Suprapubic skin (tissue), 4 donors: ENCODE data around the gene C1orf21. TPM values are rescaled to one million over a fixed set of nuclear protein-coding genes. Genes with fewer than 3 reads are reported as not detected.

Experiments used
- DNase-seq, 2 donors: peaks; one replicate each; pipeline ENCODE4 v3.0.0-alpha.2; 2019; ENCODE audit warnings: low spot score in 2 of 2
- H3K27ac ChIP-seq: fragments of 200-600 bp; sonication (generic); one replicate; pipeline ENCODE4 v1.5.1; 2019
- H3K27me3 ChIP-seq: fragments of 200-600 bp; sonication (generic); one replicate; pipeline ENCODE4 v1.5.1; 2019
- H3K36me3 ChIP-seq: fragments of 200-600 bp; sonication (generic); one replicate; pipeline ENCODE4 v1.5.1; 2019
- H3K4me1 ChIP-seq: fragments of 200-600 bp; sonication (generic); one replicate; pipeline ENCODE4 v1.5.1; 2019
- H3K4me3 ChIP-seq: fragments of 200-600 bp; sonication (generic); one replicate; pipeline ENCODE4 v1.5.1; 2019; ENCODE audit warnings: mild to moderate bottlenecking
- H3K9me3 ChIP-seq: fragments of 200-600 bp; sonication (generic); one replicate; pipeline ENCODE4 v1.5.1; 2019
- CTCF ChIP-seq, 2 donors: fragments of 200-600 bp in 1 of 2; fragments of 450-650 bp in 1 of 2; sonication (generic) in 1 of 2; IDR thresholded peaks; one replicate each; pipeline ENCODE4 v1.5.1; 2016 to 2019; ENCODE audit warnings: antibody characterized with exemption in 2 of 2, mild to moderate bottlenecking in 1 of 2, moderate library complexity in 1 of 2
- EP300 ChIP-seq: sonication (generic); formaldehyde crosslinking; IDR thresholded peaks from one replicate; pipeline ENCODE4 v1.6.1; 2017; ENCODE audit warnings: antibody characterized with exemption
- POLR2A ChIP-seq, 2 donors: fragments of 450-650 bp; IDR thresholded peaks; one replicate each; pipeline ENCODE4 v1.6.1; 2017; ENCODE audit warnings: antibody characterized with exemption in 2 of 2, mild to moderate bottlenecking in 2 of 2, moderate library complexity in 2 of 2
- POLR2AphosphoS5 ChIP-seq, 3 donors: sonication (generic); formaldehyde crosslinking; IDR thresholded peaks; one replicate each; pipeline ENCODE4 v1.6.1; 2017; ENCODE audit warnings: antibody characterized with exemption in 3 of 3
- WGBS: methylation state at CpG from one replicate; pipeline ENCODE4 v1.1.5; 2018; 5-methylcytosine and 5-hydroxymethylcytosine counted together
- total RNA-seq, 4 donors: library from RNA; depleted of rRNA; stranded (reverse); fragments of >200 nt; gene quantifications; one replicate each; pipeline ENCODE4 v1.1.0, GENCODE V29; 2016

The C1orf21 gene
- total RNA-seq, 4 donors from 2014 or later, result 73.0 to 95.7 (median 79.2) TPM

- Histone ChIP-seq H3K27ac (peak overlapping the region; percentile 28), H3K9me3 (no peaks in the 10 kb centered on the region), H3K4me1 (peaks cover 71% of the 10 kb centered on the region), H3K4me3 (no peak overlapping the region), H3K27me3 (no peaks in the 10 kb centered on the region), H3K36me3 (no peaks in the 10 kb centered on the region)
- no peak for DNase-seq
- TF ChIP-seq POLR2AphosphoS5 (IDR thresholded peaks at IDR 0.05), result no peak
- TF ChIP-seq EP300, result no peak
- no peak for TF ChIP-seq POLR2A (IDR thresholded peaks at IDR 0.05)
- no peak for TF ChIP-seq CTCF (IDR thresholded peaks at IDR 0.05)
These were observed 7.1 kb downstream of the C1orf21 start for GRCh38 chr1:184393962-184394361.

GRCh38 chr1:184395370-184395769, 8.5 kb downstream of the C1orf21 start:
- H3K4me3 ChIP-seq, result no peak overlapping the region
- no peak overlapping the region for H3K27ac ChIP-seq
- no peaks in the 10 kb centered on the region for H3K36me3 ChIP-seq
- no peak for TF ChIP-seq CTCF (IDR thresholded peaks at IDR 0.05)
- no peak for TF ChIP-seq POLR2A (IDR thresholded peaks at IDR 0.05)
- no peak for TF ChIP-seq POLR2AphosphoS5 (IDR thresholded peaks at IDR 0.05)
- no peak for TF ChIP-seq EP300
- H3K27me3 ChIP-seq, result no peaks in the 10 kb centered on the region
- H3K9me3 ChIP-seq, result no peaks in the 10 kb centered on the region
- WGBS, result 52% methylated on average over 2 of the region's 2 CpGs
- no peak for DNase-seq
- peaks cover 57% of the 10 kb centered on the region for H3K4me1 ChIP-seq

GRCh38 chr1:184395937-184396480, 9.2 kb downstream of the C1orf21 start:
- Histone ChIP-seq H3K36me3 (no peaks in the 10 kb centered on the region), H3K27ac (no peak overlapping the region), H3K9me3 (no peaks in the 10 kb centered on the region), H3K4me3 (no peak overlapping the region), H3K4me1 (peaks cover 51% of the 10 kb centered on the region), H3K27me3 (no peaks in the 10 kb centered on the region)
- TF ChIP-seq POLR2A (IDR thresholded peaks at IDR 0.05) (no peak), POLR2AphosphoS5 (IDR thresholded peaks at IDR 0.05) (no peak), CTCF (IDR thresholded peaks at IDR 0.05) (no peak), EP300 (no peak)
- WGBS, result 64% methylated on average over 2 of the region's 2 CpGs
- DNase-seq, result no peak

- H3K27ac ChIP-seq, result no peak overlapping the region
- DNase-seq, result no peak
- H3K4me3 ChIP-seq, result no peak overlapping the region
- H3K27me3 ChIP-seq, result no peaks in the 10 kb centered on the region
- no peak for TF ChIP-seq EP300
- TF ChIP-seq CTCF (IDR thresholded peaks at IDR 0.05), result no peak
- TF ChIP-seq POLR2AphosphoS5 (IDR thresholded peaks at IDR 0.05), result no peak
- no peak for TF ChIP-seq POLR2A (IDR thresholded peaks at IDR 0.05)
- no peaks in the 10 kb centered on the region for H3K36me3 ChIP-seq
- H3K4me1 ChIP-seq, result peaks cover 31% of the 10 kb centered on the region
- WGBS, result 48% methylated on average over 5 of the region's 5 CpGs
- no peaks in the 10 kb centered on the region for H3K9me3 ChIP-seq
These were observed 12.5 kb downstream of the C1orf21 start for GRCh38 chr1:184399192-184399847.

- Histone ChIP-seq H3K36me3 (no peaks in the 10 kb centered on the region), H3K4me3 (no peak overlapping the region), H3K27ac (no peak overlapping the region), H3K27me3 (no peaks in the 10 kb centered on the region), H3K9me3 (no peaks in the 10 kb centered on the region), H3K4me1 (peaks cover 38% of the 10 kb centered on the region)
- WGBS, result 98% methylated on average over 3 of the region's 3 CpGs
- TF ChIP-seq POLR2AphosphoS5 (IDR thresholded peaks at IDR 0.05) (no peak), EP300 (no peak)
- no peak for DNase-seq
These were observed 17.3 kb downstream of the C1orf21 start for GRCh38 chr1:184403961-184404726.
